Small intestine (tissue), 7 donors: ENCODE results near the gene TMEM116. TPM values are rescaled to one million over a fixed set of nuclear protein-coding genes. Genes with fewer than 3 reads are reported as not detected.

Experiments used
- DNase-seq, 2 donors: peaks; one replicate each; pipeline versions ENCODE4 v3.0.0 to v3.0.0-alpha.2; 2013
- FAIRE-seq: peaks from 2 replicates; lab custom pipeline; 2012; peaks lifted over from hg19 to GRCh38; lab: Jason Lieb, UNC
- H3K27ac ChIP-seq, 3 donors: one replicate each; pipeline ENCODE4 v1.5.1; 2013; ENCODE audit warnings: low read length in 2 of 3, mild to moderate bottlenecking in 2 of 3, control low read depth in 1 of 3, inconsistent platforms in 1 of 3, low read depth in 1 of 3, moderate library complexity in 1 of 3
- H3K27me3 ChIP-seq, 3 donors: one replicate each; pipeline ENCODE4 v1.6.1; 2013; ENCODE audit warnings: low read length in 3 of 3, inconsistent platforms in 1 of 3; ENCODE audit not compliant: control insufficient read depth in 3 of 3, insufficient read depth in 3 of 3
- H3K36me3 ChIP-seq, 3 donors: one replicate each; pipeline ENCODE4 v1.6.1; 2013; ENCODE audit warnings: low read length in 3 of 3, inconsistent platforms in 1 of 3, low read depth in 1 of 3, mild to moderate bottlenecking in 1 of 3, moderate library complexity in 1 of 3; ENCODE audit not compliant: control insufficient read depth in 3 of 3, insufficient read depth in 2 of 3
- H3K4me1 ChIP-seq, 3 donors: one replicate each; pipeline ENCODE4 v1.6.1; 2013; ENCODE audit warnings: low read length in 2 of 3, inconsistent platforms in 1 of 3, low read depth in 1 of 3, mild to moderate bottlenecking in 1 of 3, moderate library complexity in 1 of 3; ENCODE audit not compliant: control insufficient read depth in 3 of 3, insufficient read depth in 2 of 3
- H3K4me3 ChIP-seq, 3 donors: one replicate each; pipeline ENCODE4 v1.5.1; 2013; ENCODE audit warnings: low read length in 3 of 3, control low read depth in 1 of 3, inconsistent platforms in 1 of 3, low read depth in 1 of 3, mild to moderate bottlenecking in 1 of 3, moderate library complexity in 1 of 3
- H3K9me3 ChIP-seq, 2 donors: one replicate each; pipeline ENCODE4 v1.6.1; 2013; ENCODE audit warnings: low read depth in 1 of 2, low read length in 1 of 2; ENCODE audit not compliant: control insufficient read depth in 2 of 2, insufficient read depth in 1 of 2
- WGBS, 3 donors: extraction: QIAGEN DNeasy Blood & Tissue Kit; methylation state at CpG; one replicate each; pipeline ENCODE4 v1.1.7; 2013; 5-methylcytosine and 5-hydroxymethylcytosine counted together
- polyA plus RNA-seq, 4 donors: library from polyadenylated mRNA; stranded (reverse) in 3 of 4; unstranded in 1 of 4; fragments of 200-250 nt in 3 of 4; fragments of 120-200 nt in 1 of 4; gene quantifications; one replicate each; pipeline versions ENCODE4 v1.2.1 to v1.2.3, GENCODE V29; 2013
- donor health status: healthy with polysubstance abuse.
- donor health status: control.
- donor health status: control.
- donor health status: Bipolar disorder and iron deficiency.
- donor health status: healthy.

The TMEM116 gene
- polyA plus RNA-seq, 4 donors: 6.7 to 19.3 (median 11.1) TPM

DNA sequence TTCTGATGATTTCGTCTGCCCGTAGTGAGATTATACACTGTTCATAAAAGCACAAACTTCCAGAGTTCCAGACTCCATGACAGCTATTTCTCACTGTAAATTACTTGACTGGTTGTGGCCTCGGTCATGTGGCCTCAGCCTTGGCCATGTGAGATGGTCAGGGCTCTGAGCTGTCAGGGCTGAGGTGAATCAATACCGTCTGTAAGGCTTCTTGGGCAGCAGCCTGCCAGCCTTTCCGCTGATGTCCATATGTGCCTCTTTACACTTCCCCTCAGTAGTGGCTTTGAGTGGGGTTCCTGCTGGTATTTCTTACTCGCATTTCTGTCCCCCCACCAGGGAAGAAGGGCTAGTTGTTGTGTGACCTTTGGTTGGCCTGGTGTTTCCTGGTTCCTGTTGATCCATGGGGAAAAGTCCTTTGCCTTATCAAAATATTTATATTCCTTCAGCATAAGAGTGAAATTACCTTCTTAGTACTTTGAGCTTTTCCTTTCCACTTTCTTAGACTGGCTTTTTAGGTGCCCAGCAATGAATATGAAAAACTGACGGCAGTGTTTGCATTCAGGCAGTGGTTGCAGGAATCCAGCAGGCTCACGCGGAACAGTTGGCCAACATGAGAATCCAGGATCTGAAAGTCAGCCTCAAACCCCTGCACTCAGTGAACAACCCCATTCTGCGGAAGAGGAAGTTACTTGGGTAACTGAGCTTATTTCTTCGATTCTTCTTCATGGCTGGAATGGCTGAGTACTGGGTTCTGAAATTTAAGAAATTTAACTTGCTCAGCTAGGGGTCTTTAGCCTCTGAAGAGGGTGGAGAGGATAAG is 124.8 kb downstream of the TMEM116 start:
- FAIRE-seq (no peak), DNase-seq (peak in 1 of 2 donors; percentile 82)
- Histone ChIP-seq H3K4me1 (peaks cover 0 to 21% (median 0%) of the 10 kb centered on the region in 3 donors), H3K9me3 (no peaks in the 10 kb centered on the region), H3K4me3 (peak overlapping the region in 1 of 3 donors; percentile 37), H3K36me3 (peaks cover 15 to 49% (median 28%) of the 10 kb centered on the region in 3 donors), H3K27ac (peak overlapping the region; percentile 69 to 81 (median 73)), H3K27me3 (no peaks in the 10 kb centered on the region)
- 71 to 73% (median 73%) methylated on average over 11 of the region's 11 CpGs for WGBS, 3 donors

DNA sequence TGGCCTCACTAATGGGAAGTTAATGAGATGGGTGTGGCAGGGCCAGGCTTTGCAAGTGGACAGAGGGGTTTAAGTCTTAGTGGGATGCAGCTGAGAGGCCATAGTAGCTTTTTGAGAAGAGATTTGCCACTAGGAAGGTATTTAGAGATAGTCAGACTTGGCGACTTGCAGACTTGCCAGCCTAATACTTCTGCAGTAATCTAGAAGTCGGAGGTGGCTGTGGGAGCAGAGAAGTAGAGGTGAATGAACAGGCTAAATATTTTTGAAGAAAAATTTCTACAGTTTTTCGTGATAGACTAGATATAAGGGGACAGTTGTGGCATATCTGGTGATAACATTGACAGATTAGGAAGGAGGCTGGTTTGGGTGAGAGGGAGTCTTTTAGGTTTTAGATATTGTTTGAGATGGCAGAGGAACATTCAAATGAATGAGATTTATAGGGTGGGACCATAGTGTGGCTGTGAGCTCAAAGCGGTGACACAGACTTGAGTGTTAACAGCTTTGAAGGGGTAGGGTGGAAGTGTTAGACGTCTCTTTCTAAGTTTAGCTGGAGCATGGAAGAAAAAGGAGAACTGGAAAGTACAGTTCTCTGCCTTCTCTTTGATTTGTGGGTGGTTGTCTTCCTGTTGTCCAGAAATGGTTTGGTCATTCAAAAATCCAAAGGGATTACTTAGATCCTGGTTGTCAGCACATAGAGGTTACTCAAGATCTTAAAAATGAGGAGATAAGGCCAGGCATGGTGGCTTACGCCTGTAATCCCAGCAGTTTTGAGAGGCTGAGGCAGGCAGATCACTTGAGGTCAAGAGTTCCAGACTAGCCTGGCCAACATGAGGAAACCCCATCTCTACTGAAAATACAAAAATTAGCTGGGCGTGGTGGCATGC is 126.1 kb downstream of the TMEM116 start:
- FAIRE-seq (no peak), DNase-seq (no peak)
- no peaks in the 10 kb centered on the region for H3K27me3 ChIP-seq
- no peaks in the 10 kb centered on the region for H3K9me3 ChIP-seq
- peaks cover 15 to 57% (median 25%) of the 10 kb centered on the region in 3 donors for H3K36me3 ChIP-seq
- H3K4me1 ChIP-seq: peaks cover 0 to 21% (median 0%) of the 10 kb centered on the region in 3 donors
- H3K4me3 ChIP-seq: no peak overlapping the region
- 90 to 94% (median 94%) methylated on average over 7 of the region's 7 CpGs for WGBS, 3 donors
- H3K27ac ChIP-seq: peak overlapping the region in 2 of 3 donors; percentile 73 to 81

- no peak for FAIRE-seq
- 86 to 100% (median 90%) methylated on average over 1 of the region's 1 CpG for WGBS, 3 donors
- DNase-seq: no peak
- Histone ChIP-seq H3K4me3 (no peak overlapping the region), H3K9me3 (no peaks in the 10 kb centered on the region), H3K4me1 (no peaks in the 10 kb centered on the region), H3K27ac (no peak overlapping the region), H3K36me3 (peaks cover 11 to 55% (median 16%) of the 10 kb centered on the region in 3 donors), H3K27me3 (no peaks in the 10 kb centered on the region)
Measured at GRCh38 chr12:111881716-111882115, 131.2 kb downstream of the TMEM116 start.

Other genes with a start within 250 kb of the TMEM116 start
- gene ALDH2, start 246.2 kb downstream of the TMEM116 start, polyA plus RNA-seq: 100 to 1,000 TPM; 125 to 237 (median 185) TPM
- 10 to 100 TPM; 28.4 to 64.8 (median 41.9) TPM for gene MAPKAPK5, start 170.9 kb downstream of the TMEM116 start, polyA plus RNA-seq
- 100 to 1,000 TPM in 3 of 4 donors, 10 to 100 TPM in 1; 64.9 to 213 (median 144) TPM for gene ERP29, start 261 bp upstream of the TMEM116 start, polyA plus RNA-seq
- 10 to 100 TPM in 1 of 4 donors, 1 to 10 TPM in 3; 2.4 to 18.2 (median 4.3) TPM for gene NAA25, start 95.6 kb upstream of the TMEM116 start, polyA plus RNA-seq
- gene TRAFD1, start 112.4 kb upstream of the TMEM116 start, polyA plus RNA-seq: 10 to 100 TPM; 16.5 to 34.5 (median 17.9) TPM